GM23338 (cell line): ENCODE data around the gene SPINK4.

Source experiments
- CREB1 ChIP-seq: fragments of 250-450 bp; sonication (Bioruptor Pico); IDR thresholded peaks from 2 replicates; pipeline ENCODE4 v1.5.0; 2020; ENCODE audit warnings: low read depth, mild to moderate bottlenecking, moderate library complexity
- CTCF ChIP-seq, 2 experiments: fragments of 200-600 bp in 1 of 2; sonication (generic) in 1 of 2; conservative IDR thresholded peaks; 2 replicates each; pipeline versions ENCODE4 v1.5.1 to v1.6.1; 2016 to 2017; ENCODE audit warnings: antibody characterized with exemption in 2 of 2, low read depth in 2 of 2, mild to moderate bottlenecking in 2 of 2, moderate library complexity in 1 of 2
- ETS1 ChIP-seq: IDR thresholded peaks from 2 replicates; pipeline ENCODE4 v1.6.1; 2016; ENCODE audit warnings: antibody characterized with exemption
- EZH2 ChIP-seq: fragments of 200-600 bp; sonication (generic); IDR thresholded peaks from one replicate; pipeline ENCODE4 v1.8.0; 2017; ENCODE audit warnings: antibody characterized with exemption, mild to moderate bottlenecking, low read depth; ENCODE audit not compliant: unreplicated experiment
- EZH2phosphoT487 ChIP-seq: fragments of 200-600 bp; sonication (generic); IDR thresholded peaks from one replicate; pipeline ENCODE4 v1.8.1; 2018; ENCODE audit warnings: antibody characterized with exemption; ENCODE audit not compliant: unreplicated experiment
- JUNB ChIP-seq: IDR thresholded peaks from one replicate; pipeline ENCODE4 v1.6.1; 2016; ENCODE audit warnings: antibody characterized with exemption; ENCODE audit not compliant: unreplicated experiment
- NANOG ChIP-seq: IDR thresholded peaks from 2 replicates; pipeline ENCODE4 v1.6.1; 2016; ENCODE audit warnings: antibody characterized with exemption, borderline replicate concordance
- POLR2AphosphoS5 ChIP-seq: IDR thresholded peaks from 2 replicates; pipeline ENCODE4 v1.6.1; 2016; ENCODE audit warnings: antibody characterized with exemption, low read depth
- REST ChIP-seq: IDR thresholded peaks from one replicate; pipeline ENCODE4 v1.6.1; 2018; ENCODE audit warnings: antibody characterized with exemption; ENCODE audit not compliant: unreplicated experiment
- ZNF114 ChIP-seq: fragments of 250-450 bp; sonication (Bioruptor Pico); IDR thresholded peaks from 2 replicates; pipeline ENCODE4 v1.5.0; 2020; ENCODE audit warnings: mild to moderate bottlenecking, moderate library complexity
- ZNF331 ChIP-seq: fragments of 250-450 bp; sonication (Bioruptor Pico); IDR thresholded peaks from 2 replicates; pipeline ENCODE4 v1.5.0; 2020; ENCODE audit warnings: low read depth, mild to moderate bottlenecking, moderate library complexity
- TF ChIP-seq, protein P1 (sequence below): fragments of 250-450 bp; sonication (Bioruptor Pico); IDR thresholded peaks from 2 replicates; pipeline ENCODE4 v1.5.0; 2020; ENCODE audit warnings: mild to moderate bottlenecking, moderate library complexity

- no peak for TF ChIP-seq NANOG
- no peak for TF ChIP-seq CTCF (conservative IDR thresholded peaks at IDR 0.05; ENCODE audit: low read depth in 2 of 2)
- no peak for TF ChIP-seq POLR2AphosphoS5
- TF ChIP-seq EZH2phosphoT487 = no peak
- TF ChIP-seq REST = no peak
- TF ChIP-seq EZH2 = no peak
- TF ChIP-seq ETS1 = no peak
- no peak for TF ChIP-seq JUNB
- no peak for TF ChIP-seq ZNF114 (CRISPR knock-in tag)
- TF ChIP-seq CREB1 (CRISPR knock-in tag) = no peak
- TF ChIP-seq, protein P1, sequence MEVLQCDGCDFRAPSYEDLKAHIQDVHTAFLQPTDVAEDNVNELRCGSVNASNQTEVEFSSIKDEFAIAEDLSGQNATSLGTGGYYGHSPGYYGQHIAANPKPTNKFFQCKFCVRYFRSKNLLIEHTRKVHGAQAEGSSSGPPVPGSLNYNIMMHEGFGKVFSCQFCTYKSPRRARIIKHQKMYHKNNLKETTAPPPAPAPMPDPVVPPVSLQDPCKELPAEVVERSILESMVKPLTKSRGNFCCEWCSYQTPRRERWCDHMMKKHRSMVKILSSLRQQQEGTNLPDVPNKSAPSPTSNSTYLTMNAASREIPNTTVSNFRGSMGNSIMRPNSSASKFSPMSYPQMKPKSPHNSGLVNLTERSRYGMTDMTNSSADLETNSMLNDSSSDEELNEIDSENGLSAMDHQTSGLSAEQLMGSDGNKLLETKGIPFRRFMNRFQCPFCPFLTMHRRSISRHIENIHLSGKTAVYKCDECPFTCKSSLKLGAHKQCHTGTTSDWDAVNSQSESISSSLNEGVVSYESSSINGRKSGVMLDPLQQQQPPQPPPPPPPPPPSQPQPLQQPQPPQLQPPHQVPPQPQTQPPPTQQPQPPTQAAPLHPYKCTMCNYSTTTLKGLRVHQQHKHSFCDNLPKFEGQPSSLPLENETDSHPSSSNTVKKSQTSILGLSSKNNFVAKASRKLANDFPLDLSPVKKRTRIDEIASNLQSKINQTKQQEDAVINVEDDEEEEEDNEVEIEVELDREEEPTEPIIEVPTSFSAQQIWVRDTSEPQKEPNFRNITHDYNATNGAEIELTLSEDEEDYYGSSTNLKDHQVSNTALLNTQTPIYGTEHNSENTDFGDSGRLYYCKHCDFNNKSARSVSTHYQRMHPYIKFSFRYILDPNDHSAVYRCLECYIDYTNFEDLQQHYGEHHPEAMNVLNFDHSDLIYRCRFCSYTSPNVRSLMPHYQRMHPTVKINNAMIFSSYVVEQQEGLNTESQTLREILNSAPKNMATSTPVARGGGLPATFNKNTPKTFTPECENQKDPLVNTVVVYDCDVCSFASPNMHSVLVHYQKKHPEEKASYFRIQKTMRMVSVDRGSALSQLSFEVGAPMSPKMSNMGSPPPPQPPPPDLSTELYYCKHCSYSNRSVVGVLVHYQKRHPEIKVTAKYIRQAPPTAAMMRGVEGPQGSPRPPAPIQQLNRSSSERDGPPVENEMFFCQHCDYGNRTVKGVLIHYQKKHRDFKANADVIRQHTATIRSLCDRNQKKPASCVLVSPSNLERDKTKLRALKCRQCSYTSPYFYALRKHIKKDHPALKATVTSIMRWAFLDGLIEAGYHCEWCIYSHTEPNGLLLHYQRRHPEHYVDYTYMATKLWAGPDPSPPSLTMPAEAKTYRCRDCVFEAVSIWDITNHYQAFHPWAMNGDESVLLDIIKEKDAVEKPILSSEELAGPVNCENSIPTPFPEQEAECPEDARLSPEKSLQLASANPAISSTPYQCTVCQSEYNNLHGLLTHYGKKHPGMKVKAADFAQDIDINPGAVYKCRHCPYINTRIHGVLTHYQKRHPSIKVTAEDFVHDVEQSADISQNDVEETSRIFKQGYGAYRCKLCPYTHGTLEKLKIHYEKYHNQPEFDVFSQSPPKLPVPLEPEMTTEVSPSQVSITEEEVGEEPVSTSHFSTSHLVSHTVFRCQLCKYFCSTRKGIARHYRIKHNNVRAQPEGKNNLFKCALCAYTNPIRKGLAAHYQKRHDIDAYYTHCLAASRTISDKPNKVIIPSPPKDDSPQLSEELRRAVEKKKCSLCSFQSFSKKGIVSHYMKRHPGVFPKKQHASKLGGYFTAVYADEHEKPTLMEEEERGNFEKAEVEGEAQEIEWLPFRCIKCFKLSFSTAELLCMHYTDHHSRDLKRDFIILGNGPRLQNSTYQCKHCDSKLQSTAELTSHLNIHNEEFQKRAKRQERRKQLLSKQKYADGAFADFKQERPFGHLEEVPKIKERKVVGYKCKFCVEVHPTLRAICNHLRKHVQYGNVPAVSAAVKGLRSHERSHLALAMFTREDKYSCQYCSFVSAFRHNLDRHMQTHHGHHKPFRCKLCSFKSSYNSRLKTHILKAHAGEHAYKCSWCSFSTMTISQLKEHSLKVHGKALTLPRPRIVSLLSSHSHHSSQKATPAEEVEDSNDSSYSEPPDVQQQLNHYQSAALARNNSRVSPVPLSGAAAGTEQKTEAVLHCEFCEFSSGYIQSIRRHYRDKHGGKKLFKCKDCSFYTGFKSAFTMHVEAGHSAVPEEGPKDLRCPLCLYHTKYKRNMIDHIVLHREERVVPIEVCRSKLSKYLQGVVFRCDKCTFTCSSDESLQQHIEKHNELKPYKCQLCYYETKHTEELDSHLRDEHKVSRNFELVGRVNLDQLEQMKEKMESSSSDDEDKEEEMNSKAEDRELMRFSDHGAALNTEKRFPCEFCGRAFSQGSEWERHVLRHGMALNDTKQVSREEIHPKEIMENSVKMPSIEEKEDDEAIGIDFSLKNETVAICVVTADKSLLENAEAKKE (CRISPR knock-in tag) = no peak
- TF ChIP-seq ZNF331 (CRISPR knock-in tag) = no peak
These were observed 51.0 kb downstream of the SPINK4 start for GRCh38 chr9:33291031-33291397.
